HCT116 (cell line): ENCODE measurements around the gene WRAP53. TPM values are rescaled to one million over a fixed set of nuclear protein-coding genes. Genes with fewer than 3 reads are reported as not detected.

Experiments used
- ATAC-seq: fragments of 200-7000 bp; cut with Tn5 transposase; 2 replicates; pipeline ENCODE4 v1.9.1; 2020; ENCODE audit warnings: mild to moderate bottlenecking, moderate library complexity
- BruUV-seq: library from RNA; stranded (reverse); fragments of 400-500 nt; replicated peaks from 2 replicates; lab custom pipeline; 2021; lab: Mats Ljungman, UMichigan
- CTCF ChIA-PET: fragments of 300-600 bp; sonication (Branson Sonifier 250); formaldehyde crosslinking; loops from one replicate; lab custom pipeline; 2021; ENCODE audit warnings: antibody characterized with exemption; lab: Charles Lee
- POLR2A ChIA-PET: fragments of 300-600, 350-600 bp; sonication (Branson Sonifier 250); formaldehyde crosslinking; loops from one replicate; lab custom pipeline; 2021; ENCODE audit warnings: antibody characterized with exemption; lab: Charles Lee
- RAD21 ChIA-PET, 2 experiments: fragments of 300-600 bp; sonication (Branson Sonifier 250); formaldehyde crosslinking; loops; one replicate each; lab custom pipeline; 2023; ENCODE audit warnings: low total read pairs in 2 of 2; ENCODE audit not compliant: uncharacterized antibody in 2 of 2, unreplicated experiment in 2 of 2, low non-redundant PET in 1 of 2; lab: Charles Lee
- DNase-seq: peaks from one replicate; pipeline ENCODE4 v3.0.0-alpha.2; 2010; ENCODE audit warnings: low read depth, low spot score
- H2AFZ ChIP-seq: fragments of 200-600 bp; shearing (Covaris generic), sonication (generic); 2 replicates; pipeline ENCODE4 v1.6.1; 2017; ENCODE audit warnings: low read depth, mixed run types, mixed read lengths, antibody characterized with exemption, low read length; ENCODE audit not compliant: poor library complexity, severe bottlenecking
- H3K27ac ChIP-seq: 2 replicates; pipeline ENCODE4 v1.5.1; 2012; ENCODE audit warnings: low read depth, low read length
- H3K27me3 ChIP-seq: fragments of 200-600 bp; sonication (generic); 2 replicates; pipeline ENCODE4 v1.6.1; 2016; ENCODE audit warnings: mixed run types, low read length, mixed read lengths; ENCODE audit not compliant: insufficient read depth
- H3K36me3 ChIP-seq, 2 experiments: fragments of 200-500 bp in 1 of 2; fragments of 200-600 bp in 1 of 2; sonication (Bioruptor generic) in 1 of 2; sonication (generic) in 1 of 2; 2 replicates each; pipeline versions ENCODE4 v1.5.1 to v1.6.1; 2014 to 2016; ENCODE audit warnings: low read length in 2 of 2, inconsistent platforms in 1 of 2, mixed read lengths in 1 of 2, mixed run types in 1 of 2; ENCODE audit not compliant: insufficient read depth in 2 of 2, control insufficient read depth in 1 of 2
- H3K4me1 ChIP-seq, 2 experiments: fragments of 200-600 bp in 1 of 2; sonication (generic) in 1 of 2; 2 replicates each; pipeline versions ENCODE4 v1.5.1 to v1.6.1; 2012 to 2017; ENCODE audit warnings: low read length in 2 of 2, inconsistent platforms in 1 of 2, mild to moderate bottlenecking in 1 of 2, mixed read lengths in 1 of 2, mixed run types in 1 of 2, moderate library complexity in 1 of 2; ENCODE audit not compliant: insufficient read depth in 2 of 2, control insufficient read depth in 1 of 2
- H3K4me2 ChIP-seq: fragments of 200-600 bp; sonication (generic); 2 replicates; pipeline ENCODE4 v1.6.1; 2017; ENCODE audit warnings: mixed run types, low read length, mixed read lengths
- H3K4me3 ChIP-seq, 2 experiments: fragments of 200-600 bp in 1 of 2; sonication (generic) in 1 of 2; replicated peaks in 1 of 2; 2 replicates each; pipeline ENCODE4 v1.5.1; 2011 to 2016; ENCODE audit warnings: low read length in 2 of 2, control low read depth in 1 of 2, low read depth in 1 of 2, mild to moderate bottlenecking in 1 of 2, mixed read lengths in 1 of 2, mixed run types in 1 of 2
- H3K79me2 ChIP-seq: fragments of 200-600 bp; sonication (generic); 2 replicates; pipeline ENCODE4 v1.6.1; 2017; ENCODE audit warnings: mild to moderate bottlenecking, mixed run types, low read length, moderate library complexity, mixed read lengths; ENCODE audit not compliant: insufficient read depth
- H3K9ac ChIP-seq: fragments of 200-600 bp; sonication (generic); 2 replicates; pipeline ENCODE4 v1.6.1; 2016; ENCODE audit warnings: low read length, mixed read lengths
- H3K9me2 ChIP-seq: fragments of 200-600 bp; sonication (generic), shearing (Covaris generic); 2 replicates; pipeline ENCODE4 v1.6.1; 2017; ENCODE audit warnings: mixed run types, mild to moderate bottlenecking, moderate library complexity; ENCODE audit not compliant: insufficient read depth
- H3K9me3 ChIP-seq, 2 experiments: fragments of 200-500 bp in 1 of 2; fragments of 200-600 bp in 1 of 2; sonication (Bioruptor generic) in 1 of 2; sonication (generic) in 1 of 2; 2 replicates each; pipeline ENCODE4 v1.6.1; 2014 to 2017; ENCODE audit warnings: low read length in 2 of 2, mixed read lengths in 2 of 2, inconsistent platforms in 1 of 2, low read depth in 1 of 2, mild to moderate bottlenecking in 1 of 2, mixed run types in 1 of 2, moderate library complexity in 1 of 2; ENCODE audit not compliant: control insufficient read depth in 1 of 2, insufficient read depth in 1 of 2
- H4K20me1 ChIP-seq: fragments of 200-600 bp; sonication (generic), shearing (Covaris generic); 2 replicates; pipeline ENCODE4 v1.6.1; 2017; ENCODE audit warnings: mixed run types, mild to moderate bottlenecking, moderate library complexity; ENCODE audit not compliant: insufficient read depth
- CEBPB ChIP-seq: IDR thresholded peaks from 2 replicates; pipeline ENCODE4 v1.6.1; 2012; ENCODE audit warnings: low read depth
- FOSL1 ChIP-seq: IDR thresholded peaks from 2 replicates; pipeline ENCODE4 v1.6.1; 2012; ENCODE audit warnings: low read depth
- SRF ChIP-seq: IDR thresholded peaks from 2 replicates; pipeline ENCODE4 v1.6.1; 2012; ENCODE audit warnings: low read depth
- intact Hi-C: fragments of 100-400 bp; cut with micrococcal nuclease; formaldehyde crosslinking; loops from 2 replicates; pipeline ENCODE4 v1.10.0; 2022
- total RNA-seq: library from RNA; stranded (reverse); gene quantifications from one replicate; pipeline ENCODE4 v1.2.1, GENCODE V29; 2021; ENCODE audit not compliant: unreplicated experiment

The WRAP53 gene
- total RNA-seq, 1 experiment from 2014 or later, result 28.8 TPM

- intact Hi-C loops, result no loop called here
- RAD21 ChIA-PET, result no interaction called here
- DNase-seq (no peak), ATAC-seq (no peak)
- no peak for TF ChIP-seq FOSL1
- Histone ChIP-seq H3K79me2 (no peaks in the 10 kb centered on the region), H3K27me3 (no peaks in the 10 kb centered on the region), H3K9ac (no peak overlapping the region), H4K20me1 (no peaks in the 10 kb centered on the region), H3K4me2 (no peak overlapping the region), H3K4me1 (peaks cover 0 to 10% of the 10 kb centered on the region in 2 experiments; a peak in 1 of 4 replicates), H3K27ac (no peak overlapping the region), H2AFZ (no peak overlapping the region), H3K4me3 (no peak overlapping the region), H3K9me2 (no peaks in the 10 kb centered on the region), H3K36me3 (peaks cover 3 to 5% of the 10 kb centered on the region in 2 experiments; a peak in 1 of 4 replicates), H3K9me3 (no peaks in the 10 kb centered on the region)
- TSS peak; percentile 60 for BruUV-seq
- CTCF ChIA-PET, result interaction anchor here (0.6 kb wide), 1 partner anchor 391 kb away, joined by 3 read pairs; no protein-coding TSS in a partner anchor
- POLR2A ChIA-PET, result no interaction called here
Measured at GRCh38 chr17:7702776-7703175, 14.5 kb downstream of the WRAP53 start.

- Histone ChIP-seq H3K9ac (no peak overlapping the region), H3K79me2 (no peaks in the 10 kb centered on the region), H3K9me2 (no peaks in the 10 kb centered on the region), H3K27me3 (no peaks in the 10 kb centered on the region), H3K27ac (no peak overlapping the region), H3K4me3 (no peak overlapping the region), H3K4me2 (no peak overlapping the region), H3K4me1 (peaks cover 0 to 10% of the 10 kb centered on the region in 2 experiments; a peak in 1 of 4 replicates), H4K20me1 (no peaks in the 10 kb centered on the region), H2AFZ (no peak overlapping the region), H3K9me3 (no peaks in the 10 kb centered on the region), H3K36me3 (peaks cover 3 to 5% of the 10 kb centered on the region in 2 experiments; a peak in 1 of 4 replicates)
- no TSS peak for BruUV-seq
- RAD21 ChIA-PET, result no interaction called here
- intact Hi-C loops, result no loop called here
- ATAC-seq, result peak; percentile 75
- POLR2A ChIA-PET, result interaction anchor here (0.8 to 1.0 kb wide), 2 partner anchors 17 to 120 kb away, joined by 3 to 4 read pairs; partner anchors contain the start of genes MPDU1 and TP53
- TF ChIP-seq SRF (no peak), CEBPB (no peak)
- CTCF ChIA-PET, result interaction anchor here (0.6 kb wide), 1 partner anchor 390 kb away, joined by 3 read pairs; no protein-coding TSS in a partner anchor
- DNase-seq, result no peak
Measured at GRCh38 chr17:7703584-7704479, 15.6 kb downstream of the WRAP53 start.
